M059J (cell line): ENCODE data around the gene SKAP1. TPM values are rescaled to one million over a fixed set of nuclear protein-coding genes. Genes with fewer than 3 reads are reported as not detected.
A peak's percentile ranks its signal among the peaks of the same experiment; 100 is the strongest.

Source experiments
- DNase-seq: peaks from one replicate; pipeline ENCODE4 v3.0.0-alpha.2; 2012; ENCODE audit warnings: low read depth
- total RNA-seq: library from RNA; depleted of rRNA; stranded (reverse); fragments of >200 nt; shearing (Covaris generic); gene quantifications from 2 replicates; pipeline ENCODE4 v1.2.3, GENCODE V29; 2014

SKAP1 gene
- total RNA-seq, 1 experiment from 2014 or later, result 0.42 TPM

- no peak for DNase-seq
Observed at GRCh38 chr17:48148029-48148770, 281.8 kb downstream of the SKAP1 start.

- no peak for DNase-seq
Observed at GRCh38 chr17:48144976-48145798, 284.8 kb downstream of the SKAP1 start.

GRCh38 chr17:48144231-48144630 is 285.8 kb downstream of the SKAP1 start:
- DNase-seq, result no peak

- no peak for DNase-seq
Observed at GRCh38 chr17:48143629-48144028, 286.4 kb downstream of the SKAP1 start.

- no peak for DNase-seq
Observed at GRCh38 chr17:48139944-48140343, 290.1 kb downstream of the SKAP1 start.

GRCh38 chr17:48137656-48138055 is 292.4 kb downstream of the SKAP1 start:
- no peak for DNase-seq

GRCh38 chr17:48134912-48135480 is 295.0 kb downstream of the SKAP1 start:
- peak; percentile 27 for DNase-seq

- no peak for DNase-seq
Observed at GRCh38 chr17:48132385-48132784, 297.6 kb downstream of the SKAP1 start.

- DNase-seq, result peak; percentile 76
Observed at GRCh38 chr17:48131216-48131824, 298.7 kb downstream of the SKAP1 start.

- no peak for DNase-seq
Observed at GRCh38 chr17:48129981-48130380, 300.0 kb downstream of the SKAP1 start.

GRCh38 chr17:48128400-48128799 is 301.6 kb downstream of the SKAP1 start:
- no peak for DNase-seq

- peak; percentile 87 for DNase-seq
Observed at GRCh38 chr17:48127371-48128051, 302.5 kb downstream of the SKAP1 start.

- no peak for DNase-seq
Observed at GRCh38 chr17:48126532-48126850, 303.5 kb downstream of the SKAP1 start.

GRCh38 chr17:48125829-48126531 is 304.0 kb downstream of the SKAP1 start:
- no peak for DNase-seq

GRCh38 chr17:48123776-48124388 is 306.1 kb downstream of the SKAP1 start:
- no peak for DNase-seq

- no peak for DNase-seq
Observed at GRCh38 chr17:48123111-48123510, 306.9 kb downstream of the SKAP1 start.

GRCh38 chr17:48122665-48123045 is 307.4 kb downstream of the SKAP1 start:
- no peak for DNase-seq

GRCh38 chr17:48121923-48122664 is 307.9 kb downstream of the SKAP1 start:
- no peak for DNase-seq

- DNase-seq, result no peak
Observed at GRCh38 chr17:48113201-48113676, 316.8 kb downstream of the SKAP1 start.

GRCh38 chr17:48111937-48112241 is 318.1 kb downstream of the SKAP1 start:
- DNase-seq, result no peak
